MG63 (cell line): Measurements from ENCODE around the gene CLIC5. TPM values are rescaled to one million over a fixed set of nuclear protein-coding genes. Genes with fewer than 3 reads are reported as not detected.

ENCODE experiments used
- DNase-seq: peaks from one replicate; pipeline ENCODE4 v3.0.0-alpha.2; 2020
- H3K27me3 ChIP-seq: fragments of 250-450 bp; sonication (Bioruptor Pico); 2 replicates; pipeline ENCODE4 v1.5.1; 2020; ENCODE audit warnings: mild to moderate bottlenecking, moderate library complexity
- H3K36me3 ChIP-seq: fragments of 250-450 bp; sonication (Bioruptor Pico); 2 replicates; pipeline ENCODE4 v1.5.1; 2020; ENCODE audit warnings: mild to moderate bottlenecking, moderate library complexity
- H3K4me3 ChIP-seq: fragments of 250-450 bp; sonication (Bioruptor Pico); 2 replicates; pipeline ENCODE4 v1.5.1; 2020; ENCODE audit warnings: mild to moderate bottlenecking, moderate library complexity
- H3K9me3 ChIP-seq: fragments of 250-450 bp; sonication (Bioruptor Pico); 2 replicates; pipeline ENCODE4 v1.5.1; 2020; ENCODE audit warnings: mild to moderate bottlenecking, moderate library complexity
- total RNA-seq: library from RNA; depleted of rRNA; stranded (reverse); fragments of >200 nt; shearing (Covaris generic); gene quantifications from 2 replicates; pipeline ENCODE4 v1.2.3, GENCODE V29; 2014; ENCODE audit warnings: low replicate concordance

The CLIC5 gene
- total RNA-seq, 1 experiment from 2014 or later, result not detected

DNA sequence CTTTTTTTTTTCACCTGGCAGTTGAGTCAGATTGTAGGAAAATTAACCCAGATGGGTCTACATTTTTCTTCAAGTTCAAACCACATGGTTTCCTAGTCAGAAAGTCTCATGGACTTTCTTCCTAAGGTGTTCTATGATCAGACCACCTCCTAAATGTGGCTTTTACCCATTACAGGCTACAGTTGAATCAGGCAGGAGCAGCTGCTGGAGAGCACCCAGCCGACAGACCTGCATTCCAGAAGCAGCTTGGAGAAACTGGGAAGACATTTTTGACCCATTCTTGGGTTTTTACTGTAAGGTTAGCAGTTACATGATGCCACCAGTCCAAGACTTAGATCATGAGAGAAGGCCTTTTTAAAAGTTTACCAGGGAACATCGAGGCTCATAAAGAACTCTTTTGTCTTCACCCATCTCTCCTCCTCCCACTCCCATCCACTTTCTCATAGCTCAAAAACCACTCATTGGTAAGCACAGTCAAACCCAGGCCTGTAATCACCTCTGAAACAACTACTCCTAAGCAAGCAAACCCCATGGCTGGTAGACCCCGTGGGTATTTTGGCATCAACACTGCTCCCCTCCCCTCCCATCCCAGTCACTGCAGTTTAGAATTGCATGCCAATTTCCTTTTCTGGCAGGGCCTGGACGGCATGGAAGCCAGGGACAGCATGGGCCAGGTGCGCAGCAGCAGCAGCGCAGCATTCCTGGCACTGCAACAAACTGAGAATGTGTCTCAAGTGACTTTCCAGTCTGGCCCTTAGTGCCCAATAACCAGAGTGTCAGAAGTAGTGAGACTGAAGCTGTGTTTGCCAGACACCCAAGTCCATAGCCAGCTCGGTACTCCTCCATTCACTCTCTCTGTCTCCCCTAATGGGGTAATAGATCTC, 113.7 kb downstream of the CLIC5 start:
- H3K9me3 ChIP-seq, result no peaks in the 10 kb centered on the region
- no peaks in the 10 kb centered on the region for H3K36me3 ChIP-seq
- no peak overlapping the region for H3K4me3 ChIP-seq
- DNase-seq, result no peak
- no peaks in the 10 kb centered on the region for H3K27me3 ChIP-seq

- Histone ChIP-seq H3K9me3 (no peaks in the 10 kb centered on the region), H3K27me3 (no peaks in the 10 kb centered on the region), H3K4me3 (no peak overlapping the region), H3K36me3 (no peaks in the 10 kb centered on the region)
- DNase-seq, result no peak
Observed at GRCh38 chr6:45900808-45901752, 114.6 kb downstream of the CLIC5 start.

GRCh38 chr6:45899683-45899946, 116.0 kb downstream of the CLIC5 start:
- Histone ChIP-seq H3K9me3 (no peaks in the 10 kb centered on the region), H3K4me3 (no peak overlapping the region), H3K27me3 (no peaks in the 10 kb centered on the region), H3K36me3 (no peaks in the 10 kb centered on the region)
- DNase-seq, result no peak

GRCh38 chr6:45898941-45899682, 116.5 kb downstream of the CLIC5 start:
- Histone ChIP-seq H3K9me3 (no peaks in the 10 kb centered on the region), H3K4me3 (no peak overlapping the region), H3K36me3 (no peaks in the 10 kb centered on the region), H3K27me3 (no peaks in the 10 kb centered on the region)
- no peak for DNase-seq

GRCh38 chr6:45896783-45897441, 118.7 kb downstream of the CLIC5 start:
- peak; percentile 4 for DNase-seq
- H3K4me3 ChIP-seq, result no peak overlapping the region
- H3K36me3 ChIP-seq, result no peaks in the 10 kb centered on the region
- H3K9me3 ChIP-seq, result no peaks in the 10 kb centered on the region
- no peaks in the 10 kb centered on the region for H3K27me3 ChIP-seq

DNA sequence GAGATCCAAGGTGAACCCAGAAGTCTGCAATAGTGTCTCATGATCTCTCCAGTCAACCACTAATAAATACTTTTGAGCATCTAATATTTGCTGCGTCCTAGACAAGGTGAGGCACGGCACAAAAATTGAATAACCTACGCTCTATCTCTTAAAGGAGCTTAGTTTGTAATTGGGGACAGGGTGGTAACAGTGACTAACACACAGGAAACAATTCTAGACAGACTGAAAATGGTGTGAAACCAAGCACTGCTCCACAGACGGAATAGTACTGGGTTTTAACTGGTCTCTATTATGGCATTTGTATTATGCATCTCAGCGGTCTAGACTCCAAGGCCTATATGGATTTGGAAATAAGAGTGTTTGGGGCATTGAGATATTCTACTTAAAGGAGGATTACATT, 120.1 kb downstream of the CLIC5 start:
- no peaks in the 10 kb centered on the region for H3K36me3 ChIP-seq
- H3K9me3 ChIP-seq, result no peaks in the 10 kb centered on the region
- H3K4me3 ChIP-seq, result no peak overlapping the region
- H3K27me3 ChIP-seq, result no peaks in the 10 kb centered on the region
- no peak for DNase-seq

DNA sequence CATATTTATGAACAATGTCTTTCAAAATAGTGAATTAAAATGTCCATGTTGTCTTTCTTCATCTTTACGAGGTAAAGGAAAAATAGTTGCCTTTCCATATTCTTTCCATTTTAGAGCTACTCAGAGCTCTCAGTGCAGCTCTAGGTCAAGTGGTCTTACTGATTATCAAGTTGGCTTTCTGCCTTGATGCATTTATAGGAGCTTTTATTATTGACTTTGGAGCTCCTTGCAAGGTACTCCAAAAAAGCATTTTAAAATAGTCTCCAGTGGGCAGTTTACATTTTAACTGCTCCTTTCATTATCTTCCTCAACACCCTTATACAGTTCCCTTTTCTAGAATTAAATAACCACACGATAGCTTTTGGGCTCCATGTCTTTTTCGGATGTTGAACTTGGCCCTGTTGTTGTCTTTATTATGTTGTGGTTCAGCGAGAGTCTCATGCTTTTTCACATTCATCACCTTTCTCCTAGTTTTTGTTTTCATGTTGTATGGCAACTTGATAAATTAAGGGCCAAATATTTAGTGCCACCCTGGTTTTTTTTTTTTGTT, 122.9 kb downstream of the CLIC5 start:
- no peaks in the 10 kb centered on the region for H3K36me3 ChIP-seq
- H3K27me3 ChIP-seq, result no peaks in the 10 kb centered on the region
- H3K4me3 ChIP-seq, result no peak overlapping the region
- DNase-seq, result no peak
- H3K9me3 ChIP-seq, result no peaks in the 10 kb centered on the region

GRCh38 chr6:45892196-45892595, 123.5 kb downstream of the CLIC5 start:
- H3K9me3 ChIP-seq, result no peaks in the 10 kb centered on the region
- no peaks in the 10 kb centered on the region for H3K27me3 ChIP-seq
- DNase-seq, result no peak
- H3K4me3 ChIP-seq, result no peak overlapping the region
- H3K36me3 ChIP-seq, result no peaks in the 10 kb centered on the region

DNA sequence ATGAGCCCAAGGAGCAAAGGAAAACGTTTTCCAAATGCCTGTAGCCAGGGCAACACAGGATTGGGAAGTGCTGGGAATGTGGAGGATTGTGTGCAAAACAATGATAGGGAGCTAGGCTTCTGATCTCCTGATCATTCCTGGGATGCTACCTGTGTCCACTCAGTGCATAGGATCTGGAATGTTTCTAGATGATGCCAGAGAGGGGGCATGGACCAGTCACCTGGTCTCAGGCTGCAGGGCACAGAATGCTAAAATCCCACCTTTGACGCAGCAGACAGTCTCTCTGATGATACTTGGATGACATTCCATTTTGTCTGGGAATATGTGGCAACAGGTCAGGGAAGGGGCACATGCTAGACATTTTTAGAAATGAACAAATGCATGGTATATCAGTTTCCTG, 128.9 kb downstream of the CLIC5 start:
- DNase-seq, result no peak
- Histone ChIP-seq H3K36me3 (no peaks in the 10 kb centered on the region), H3K27me3 (no peaks in the 10 kb centered on the region), H3K4me3 (no peak overlapping the region), H3K9me3 (no peaks in the 10 kb centered on the region)

DNA sequence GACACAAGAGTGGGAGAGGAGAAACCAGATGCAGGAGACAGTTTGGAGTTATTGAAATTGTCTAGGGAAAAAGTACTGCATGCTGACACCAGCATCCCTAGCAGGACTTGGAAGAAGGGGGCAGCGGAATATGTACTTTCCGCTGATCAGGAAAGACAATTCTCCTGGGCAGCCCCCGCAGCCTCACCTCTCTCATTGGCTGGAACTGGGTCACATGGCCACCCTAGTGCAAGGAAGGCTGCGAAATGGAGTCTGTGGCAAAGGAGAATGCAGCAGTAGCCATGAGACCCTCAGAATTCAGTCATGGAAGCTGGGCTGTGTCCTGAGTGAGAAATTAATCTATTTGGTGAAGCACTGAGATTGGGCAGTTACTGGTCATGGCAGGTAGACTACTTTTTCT, 131.3 kb downstream of the CLIC5 start:
- no peak for DNase-seq
- Histone ChIP-seq H3K27me3 (no peaks in the 10 kb centered on the region), H3K4me3 (no peak overlapping the region), H3K36me3 (no peaks in the 10 kb centered on the region), H3K9me3 (no peaks in the 10 kb centered on the region)

DNA sequence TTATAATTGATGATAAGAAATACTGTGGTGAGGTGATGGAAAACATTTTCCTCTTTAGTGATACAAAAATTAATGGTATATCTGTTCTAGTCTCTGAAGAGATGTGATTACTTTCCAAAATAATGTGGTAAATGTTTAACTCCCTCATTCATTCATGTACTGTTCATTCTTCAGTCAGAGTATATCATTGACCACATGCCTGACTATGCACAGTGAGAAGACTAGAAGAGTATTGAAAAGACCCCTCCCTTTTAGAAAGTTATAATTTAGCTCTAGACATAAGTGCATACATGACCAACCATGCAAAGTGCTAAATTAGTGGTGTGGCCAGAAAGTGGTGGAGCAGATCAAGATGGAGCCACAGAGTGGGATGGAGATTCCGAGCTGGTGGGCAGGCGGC, 133.0 kb downstream of the CLIC5 start:
- Histone ChIP-seq H3K36me3 (no peaks in the 10 kb centered on the region), H3K27me3 (no peaks in the 10 kb centered on the region), H3K4me3 (no peak overlapping the region), H3K9me3 (no peaks in the 10 kb centered on the region)
- DNase-seq, result no peak

GRCh38 chr6:45881705-45882467, 133.8 kb downstream of the CLIC5 start:
- Histone ChIP-seq H3K27me3 (no peaks in the 10 kb centered on the region), H3K36me3 (no peaks in the 10 kb centered on the region), H3K9me3 (no peaks in the 10 kb centered on the region), H3K4me3 (no peak overlapping the region)
- no peak for DNase-seq

GRCh38 chr6:45880676-45881075, 135.0 kb downstream of the CLIC5 start:
- Histone ChIP-seq H3K36me3 (no peaks in the 10 kb centered on the region), H3K4me3 (no peak overlapping the region), H3K27me3 (no peaks in the 10 kb centered on the region), H3K9me3 (no peaks in the 10 kb centered on the region)
- DNase-seq, result no peak

DNA sequence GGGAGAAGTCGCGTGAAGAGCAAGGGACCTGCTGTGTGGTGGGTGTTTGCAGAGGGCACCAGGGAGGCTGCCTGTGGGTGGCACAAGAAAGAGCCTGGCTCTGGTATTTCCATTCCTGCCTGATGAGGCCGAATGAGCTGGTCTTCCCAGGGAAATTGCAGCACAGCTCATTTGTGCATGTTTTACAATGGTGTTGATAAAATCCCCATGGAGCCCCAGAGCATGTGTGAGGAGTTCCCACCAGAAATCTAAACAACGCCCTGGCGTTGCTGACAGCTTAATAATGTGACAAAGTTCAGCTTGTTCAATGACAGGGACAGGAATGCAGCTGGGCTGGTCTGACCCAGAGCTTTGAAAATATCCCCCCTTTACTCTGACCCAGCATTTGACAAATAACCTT, 135.5 kb downstream of the CLIC5 start:
- no peak overlapping the region for H3K4me3 ChIP-seq
- H3K36me3 ChIP-seq, result no peaks in the 10 kb centered on the region
- no peaks in the 10 kb centered on the region for H3K9me3 ChIP-seq
- no peaks in the 10 kb centered on the region for H3K27me3 ChIP-seq
- DNase-seq, result no peak

GRCh38 chr6:45877970-45878590, 137.6 kb downstream of the CLIC5 start:
- Histone ChIP-seq H3K4me3 (no peak overlapping the region), H3K36me3 (no peaks in the 10 kb centered on the region), H3K9me3 (no peaks in the 10 kb centered on the region), H3K27me3 (no peaks in the 10 kb centered on the region)
- DNase-seq, result no peak
